Measurements from ENCODE around the gene DENND5A. TPM values are rescaled to one million over a fixed set of nuclear protein-coding genes. Genes with fewer than 3 reads are reported as not detected.
"Not testable (repeated sequence)": the region's sequence is repeated elsewhere in the genome, so short reads cannot be mapped to it uniquely, and the experiment has no call there.

The DENND5A gene
- total RNA-seq, 1 donor from 2014 or later = 54.0 TPM

DNA sequence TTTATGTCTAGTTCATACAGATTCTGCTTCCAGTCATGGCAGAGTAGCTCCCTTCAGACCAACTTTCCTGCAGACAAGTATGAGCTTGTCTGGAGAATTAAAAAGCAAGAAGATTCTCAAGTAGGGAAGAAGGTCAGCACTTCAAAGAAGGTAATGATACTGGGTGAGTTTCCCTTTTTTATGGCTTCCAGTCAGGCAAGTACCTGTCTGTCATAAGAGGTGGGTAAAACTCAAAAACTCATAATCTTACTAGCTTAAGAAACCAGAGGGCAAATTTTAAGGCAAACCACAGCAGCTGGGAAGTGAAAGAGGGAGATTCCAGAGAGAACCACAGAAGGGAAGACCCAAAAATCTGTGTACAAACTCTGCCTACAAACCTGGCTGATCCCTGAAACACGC, 54.2 kb downstream of the DENND5A start:
- DNase-seq (ENCODE audit: low spot score) = no peak

DNA sequence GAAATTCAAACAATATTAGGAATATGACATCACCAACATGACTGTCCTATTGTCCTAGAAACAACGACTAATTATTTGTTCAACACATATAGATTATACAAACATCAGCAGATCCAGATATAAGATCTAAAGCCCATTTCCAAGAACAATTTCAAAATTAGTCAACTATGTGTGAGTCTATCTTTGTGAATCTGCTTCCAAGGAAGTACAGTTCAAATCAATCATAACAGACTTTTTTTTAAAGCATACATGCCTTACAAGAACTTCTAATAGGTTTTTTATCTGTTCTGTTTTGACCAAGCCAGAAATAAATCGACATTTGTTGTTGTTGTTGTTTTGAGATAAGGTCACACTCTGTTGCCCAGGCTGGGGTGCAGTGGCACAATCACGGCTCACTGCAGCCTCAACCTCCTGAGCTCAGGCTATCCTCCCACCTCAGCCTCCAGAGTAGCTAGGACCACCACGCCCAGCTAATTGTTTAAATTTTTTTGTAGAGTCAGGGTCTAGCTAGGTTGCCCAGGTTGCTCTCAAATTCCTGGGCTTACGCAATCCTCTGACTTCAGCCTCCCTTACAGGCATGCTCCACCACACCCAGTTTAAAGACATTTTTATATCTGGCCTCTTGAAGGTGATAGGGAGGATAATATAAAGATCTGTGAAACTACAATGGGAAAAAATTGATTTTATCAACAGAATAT, 54.8 kb downstream of the DENND5A start:
- DNase-seq (ENCODE audit: low spot score) = no peak

DNA sequence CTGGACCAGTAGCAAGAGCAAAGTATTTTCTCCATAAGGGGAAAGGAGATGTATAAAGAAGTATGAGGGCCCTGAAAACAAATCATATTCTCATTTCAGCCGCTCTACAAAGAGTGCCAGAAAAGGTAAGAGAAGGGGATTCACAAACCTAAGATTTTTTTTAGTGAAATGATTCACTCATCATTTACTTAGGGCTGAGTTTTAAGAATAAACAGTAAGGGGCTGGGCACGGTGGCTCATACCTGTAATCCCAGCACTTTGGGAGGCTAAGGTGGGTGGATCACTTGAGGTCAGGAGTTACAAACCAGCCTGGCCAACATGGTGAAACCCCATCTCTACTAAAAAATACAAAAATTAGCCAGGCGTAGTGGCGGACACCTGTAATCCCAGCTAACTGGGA, 55.5 kb downstream of the DENND5A start:
- DNase-seq (ENCODE audit: low spot score) = not testable (repeated sequence)

DNA sequence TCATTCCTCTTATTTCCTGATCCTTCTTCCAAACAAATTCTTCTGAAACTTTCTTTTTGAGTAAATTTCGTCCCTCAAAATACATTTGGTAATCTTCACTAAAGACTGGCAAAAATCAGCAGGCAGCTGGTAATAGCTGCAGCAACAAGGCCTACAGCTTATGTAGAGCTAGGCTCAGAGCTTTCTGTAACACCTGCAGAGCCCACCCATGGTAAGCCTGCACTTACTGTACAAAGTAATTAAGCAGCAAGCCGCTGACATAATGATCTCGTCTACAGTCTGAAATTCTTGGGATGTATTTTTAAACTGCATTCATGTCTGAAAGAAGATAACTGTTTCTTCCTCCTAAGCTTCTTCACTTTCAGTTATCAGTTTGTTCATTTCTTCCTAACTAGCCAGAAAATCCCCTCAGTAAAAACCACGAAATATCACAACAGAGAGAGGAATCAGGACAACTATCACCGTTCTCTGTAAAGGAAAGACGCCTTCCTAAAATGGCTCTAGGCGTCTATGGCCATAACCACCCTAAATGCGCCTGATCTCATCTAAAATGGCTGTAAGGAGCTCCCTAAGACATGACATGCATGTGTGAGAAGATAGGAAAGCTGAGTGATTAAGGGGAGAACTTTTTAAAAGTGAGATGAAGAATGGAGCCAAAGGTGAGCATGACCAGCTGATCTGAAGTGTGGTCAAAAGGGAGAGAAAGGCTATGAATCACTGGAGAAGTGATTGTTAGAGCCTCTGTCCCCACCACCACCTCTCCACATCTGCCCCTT, 56.2 kb downstream of the DENND5A start:
- no peak for DNase-seq (ENCODE audit: low spot score)

DNA sequence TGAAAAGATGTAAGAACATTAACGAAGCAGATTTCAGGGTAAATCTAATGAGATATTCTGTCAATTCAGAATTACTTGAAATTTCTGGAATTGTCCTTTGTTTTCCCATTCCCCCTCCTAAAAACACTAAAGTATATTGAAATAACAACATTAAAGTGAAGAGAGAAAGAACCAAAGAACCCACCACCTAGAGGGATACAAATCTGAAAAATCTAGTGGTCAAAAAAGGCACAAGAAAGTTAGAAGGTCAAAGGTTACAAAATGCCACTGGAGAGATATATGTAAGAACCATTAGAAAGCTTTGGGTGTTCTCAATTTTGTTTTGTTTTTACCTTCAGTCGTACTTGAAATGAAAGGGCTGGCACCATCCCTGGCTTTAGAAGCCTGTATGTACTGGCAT, 57.9 kb downstream of the DENND5A start:
- no peak for DNase-seq (ENCODE audit: low spot score)

DNA sequence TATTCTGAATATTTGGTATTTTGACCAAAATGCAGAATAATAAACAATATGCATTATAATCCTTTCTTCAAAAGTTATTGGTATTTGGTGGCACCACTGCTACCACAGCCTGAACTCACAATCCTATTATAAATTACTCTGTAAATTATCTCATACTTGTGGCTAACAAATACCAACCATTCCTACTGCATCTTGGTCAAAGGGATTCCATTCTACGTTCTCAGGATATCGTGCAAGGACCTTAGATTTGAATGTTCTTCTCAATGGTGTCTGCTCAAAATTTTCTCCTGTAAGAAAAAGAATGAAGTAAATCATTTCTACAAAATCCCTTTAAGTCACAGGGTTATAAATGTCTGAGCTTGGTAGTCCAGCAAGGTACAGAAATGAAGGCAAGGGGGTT, 58.7 kb downstream of the DENND5A start:
- DNase-seq (ENCODE audit: low spot score) = no peak

DNA sequence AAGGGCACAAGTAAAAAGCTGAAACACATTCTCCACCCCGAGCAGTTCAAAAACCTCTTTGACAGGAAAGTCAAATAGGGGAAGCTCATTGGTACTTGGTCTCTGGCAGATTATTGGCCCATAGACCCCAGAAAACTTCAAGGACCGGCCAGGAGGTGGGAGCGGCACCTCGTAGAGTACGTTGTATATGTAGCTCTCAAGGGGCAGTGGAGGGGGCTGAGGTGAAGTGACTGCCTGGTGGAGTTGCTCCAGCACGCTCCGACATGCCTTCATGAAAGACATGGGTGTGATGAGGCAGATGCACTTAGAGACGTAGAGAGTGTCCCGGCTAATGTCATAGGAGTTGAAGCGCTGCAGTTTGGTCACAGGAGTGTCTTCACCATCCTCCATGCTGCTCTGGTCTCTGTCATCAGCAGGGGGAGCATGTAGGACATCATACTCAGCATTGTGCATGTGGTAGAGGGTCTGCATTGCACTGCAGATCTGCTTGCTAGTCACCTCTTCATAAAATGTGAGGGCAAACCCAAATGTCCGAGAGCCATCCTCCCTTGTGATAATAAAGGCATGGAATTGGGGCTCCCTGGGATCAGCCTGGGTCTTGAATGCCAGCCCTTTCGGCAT, 61.3 kb downstream of the DENND5A start:
- no peak for DNase-seq (ENCODE audit: low spot score)

DNA sequence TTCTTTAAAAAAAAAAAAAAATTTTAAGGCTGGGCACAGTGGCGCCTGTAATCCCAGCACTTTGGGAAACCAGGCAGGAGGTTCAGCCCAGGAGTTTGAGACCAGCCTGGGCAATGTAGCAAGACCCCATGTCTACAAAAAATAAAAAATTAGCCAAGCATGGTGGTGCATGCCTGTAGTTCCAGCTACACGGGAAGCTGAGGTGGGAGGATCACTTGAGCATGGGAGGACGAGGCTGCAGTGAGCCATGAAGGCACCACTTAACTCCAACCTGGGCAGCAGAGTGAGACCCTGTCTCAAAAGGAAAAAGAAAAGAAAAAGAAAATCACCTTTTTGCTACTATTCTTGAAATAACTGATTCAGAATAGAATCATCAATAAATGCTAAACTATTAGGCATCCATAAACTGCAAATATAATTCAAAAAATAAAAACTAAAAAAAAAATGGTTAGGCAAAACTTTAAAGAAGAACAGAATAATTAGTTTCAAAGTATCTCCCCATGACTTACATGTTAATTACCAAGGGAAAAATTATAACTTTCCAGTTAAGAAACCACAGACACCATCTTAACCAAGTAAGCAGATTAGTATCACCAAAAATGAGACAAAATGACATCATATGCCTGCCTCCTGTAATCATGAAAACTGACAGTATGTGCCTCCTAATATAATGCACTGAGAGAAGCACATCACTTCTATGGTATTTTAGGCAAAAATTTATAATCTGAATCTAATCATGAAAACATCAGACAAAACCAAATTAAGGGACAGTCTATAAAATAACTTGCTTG, 63.6 kb downstream of the DENND5A start:
- no peak for DNase-seq (ENCODE audit: low spot score)

DNA sequence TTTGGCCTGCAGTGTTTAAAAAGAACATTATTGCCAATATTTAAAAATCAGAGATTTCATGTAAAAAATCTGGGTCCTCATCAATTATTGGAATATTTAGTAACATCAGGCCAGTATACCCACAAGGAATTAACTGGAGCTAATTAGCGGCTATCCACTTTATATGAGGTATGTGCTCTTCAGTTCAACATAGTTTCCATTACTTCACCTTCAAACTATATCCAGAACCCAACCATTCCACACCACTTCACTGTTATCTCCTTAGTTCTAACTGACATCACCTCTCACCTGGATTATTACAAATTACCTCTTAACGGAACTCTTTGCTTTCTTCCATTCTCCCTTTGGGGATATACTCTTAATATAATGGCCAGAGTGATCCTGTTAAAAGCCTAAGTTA, 64.7 kb downstream of the DENND5A start:
- no peak for DNase-seq (ENCODE audit: low spot score)

DNA sequence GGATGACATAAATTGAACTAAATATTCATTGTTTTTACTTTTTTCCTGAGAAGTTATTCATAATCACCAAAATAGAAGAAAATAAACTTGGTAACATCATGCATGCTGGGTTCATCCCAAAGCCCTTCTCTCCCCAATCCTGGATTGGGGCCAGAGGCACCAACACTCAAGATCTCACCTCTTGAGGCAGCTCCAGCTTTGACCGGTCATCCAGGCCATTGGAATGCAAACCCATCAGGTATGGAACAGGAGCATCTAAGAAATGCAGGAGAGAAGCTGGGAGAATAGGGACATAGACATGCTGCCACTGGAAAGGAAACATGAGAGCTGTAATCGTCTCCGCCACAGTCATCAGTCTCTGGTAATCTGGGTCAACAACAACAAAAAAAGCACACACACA, 71.8 kb downstream of the DENND5A start:
- no peak for DNase-seq (ENCODE audit: low spot score)

DNA sequence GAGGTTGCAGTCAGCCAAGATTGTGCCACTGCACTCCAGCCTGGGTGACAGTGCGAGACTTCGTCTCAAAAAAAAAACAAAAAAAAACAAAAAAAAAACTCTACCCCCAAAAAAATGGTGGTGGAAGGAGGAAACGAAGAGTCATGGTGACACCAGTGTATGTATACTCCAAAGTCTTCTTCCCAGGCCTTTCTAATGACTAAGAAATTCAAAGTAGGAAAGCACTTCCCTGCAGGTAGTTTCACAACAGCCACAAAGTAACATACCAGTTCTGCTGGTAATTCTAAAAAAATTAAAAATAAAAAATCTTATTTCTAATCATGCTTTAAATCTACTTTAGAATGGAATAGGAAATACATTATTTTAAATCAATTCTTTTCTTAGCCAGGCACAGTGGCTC, 72.6 kb downstream of the DENND5A start:
- no peak for DNase-seq (ENCODE audit: low spot score)

DNA sequence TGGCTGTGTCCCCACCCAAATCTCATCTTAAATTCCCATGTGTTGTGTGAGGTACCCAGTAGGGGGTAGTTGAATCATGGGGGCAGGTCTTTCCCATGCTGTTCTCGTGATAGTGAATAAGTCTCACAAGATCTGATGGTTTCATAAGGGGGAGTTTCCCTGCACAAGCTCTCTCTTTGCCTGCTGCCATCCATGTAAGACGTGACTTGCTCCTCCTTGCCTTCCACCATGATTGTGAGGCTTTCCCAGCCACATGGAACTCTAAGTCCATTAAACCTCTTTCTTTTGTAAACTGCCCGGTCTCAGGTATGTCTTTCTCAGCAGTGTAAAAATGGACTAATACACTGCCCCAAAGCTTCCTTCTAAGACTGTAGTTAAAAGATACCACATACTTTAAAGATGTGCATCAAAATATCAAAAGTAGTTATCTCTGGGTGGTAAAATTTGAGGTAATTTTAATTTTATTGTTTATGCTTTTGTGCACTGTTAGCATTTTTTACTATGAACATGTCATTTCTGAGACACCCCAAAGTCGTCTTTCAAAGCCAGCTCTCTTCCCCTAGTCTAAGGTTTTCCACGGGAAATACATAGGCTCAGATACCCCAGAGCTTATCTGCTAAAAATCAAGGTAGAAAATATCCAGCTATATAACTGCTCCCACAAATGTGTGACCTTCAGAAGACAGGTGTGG, 74.7 kb downstream of the DENND5A start:
- DNase-seq (ENCODE audit: low spot score) = not testable (repeated sequence)

DNA sequence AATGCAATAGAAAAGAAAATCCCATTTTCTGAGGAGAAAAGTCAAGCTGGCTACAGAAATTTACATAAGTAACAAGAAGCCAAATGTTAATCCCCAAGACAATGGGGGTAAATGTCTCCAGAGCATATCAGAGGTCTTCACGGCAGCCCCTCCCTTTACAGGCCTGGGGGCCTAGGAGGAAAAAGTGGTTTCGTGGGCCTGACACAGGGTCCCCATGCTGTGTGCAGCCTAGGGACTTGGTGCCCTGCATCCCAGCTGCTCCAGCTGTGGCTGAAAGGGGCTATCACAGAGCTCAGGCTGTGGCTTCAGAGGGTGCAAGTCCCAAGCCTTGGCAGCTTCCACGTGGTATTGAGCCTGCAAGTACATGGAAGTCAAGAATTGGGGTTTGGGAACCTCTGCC, 76.3 kb downstream of the DENND5A start:
- DNase-seq (ENCODE audit: low spot score) = not testable (repeated sequence)

DNA sequence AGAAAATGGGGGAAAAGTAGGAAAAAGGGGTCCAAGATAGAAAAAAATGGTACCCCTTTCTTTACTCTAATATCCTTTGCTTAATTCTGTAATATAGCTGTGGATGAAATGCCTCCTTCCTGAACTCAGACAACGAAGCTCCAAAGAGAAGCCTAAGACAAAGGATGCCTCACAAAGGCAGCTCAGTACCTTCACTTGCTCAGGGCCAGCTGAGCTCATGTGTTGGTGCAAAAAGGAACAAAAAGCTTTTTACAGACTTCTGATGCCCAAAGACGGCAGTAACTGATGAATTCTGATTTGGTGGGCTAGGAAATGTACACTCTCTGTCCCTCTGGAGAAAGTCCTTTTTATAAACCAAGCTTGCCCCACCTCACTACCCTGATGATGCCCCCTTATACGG, 77.5 kb downstream of the DENND5A start:
- no peak for DNase-seq (ENCODE audit: low spot score)

DNA sequence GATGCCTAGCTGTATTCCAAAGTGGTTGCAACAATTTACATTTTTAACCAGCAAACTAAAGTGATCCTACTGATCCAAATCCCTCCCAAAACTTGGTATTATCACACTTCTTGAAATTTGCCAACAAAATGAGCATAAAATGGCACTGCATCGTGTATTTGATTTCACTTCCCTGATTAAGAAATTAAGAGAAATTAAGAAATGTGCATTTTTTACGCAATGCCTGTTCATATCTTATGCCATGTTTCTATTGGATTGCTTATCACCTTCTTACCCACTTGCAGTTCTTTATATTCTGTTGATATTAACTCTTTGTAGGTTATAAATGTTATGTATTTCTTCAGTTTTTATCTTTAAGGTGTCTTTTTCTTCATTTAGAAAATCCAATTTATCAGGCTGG, 80.6 kb downstream of the DENND5A start:
- no peak for DNase-seq (ENCODE audit: low spot score)

DNA sequence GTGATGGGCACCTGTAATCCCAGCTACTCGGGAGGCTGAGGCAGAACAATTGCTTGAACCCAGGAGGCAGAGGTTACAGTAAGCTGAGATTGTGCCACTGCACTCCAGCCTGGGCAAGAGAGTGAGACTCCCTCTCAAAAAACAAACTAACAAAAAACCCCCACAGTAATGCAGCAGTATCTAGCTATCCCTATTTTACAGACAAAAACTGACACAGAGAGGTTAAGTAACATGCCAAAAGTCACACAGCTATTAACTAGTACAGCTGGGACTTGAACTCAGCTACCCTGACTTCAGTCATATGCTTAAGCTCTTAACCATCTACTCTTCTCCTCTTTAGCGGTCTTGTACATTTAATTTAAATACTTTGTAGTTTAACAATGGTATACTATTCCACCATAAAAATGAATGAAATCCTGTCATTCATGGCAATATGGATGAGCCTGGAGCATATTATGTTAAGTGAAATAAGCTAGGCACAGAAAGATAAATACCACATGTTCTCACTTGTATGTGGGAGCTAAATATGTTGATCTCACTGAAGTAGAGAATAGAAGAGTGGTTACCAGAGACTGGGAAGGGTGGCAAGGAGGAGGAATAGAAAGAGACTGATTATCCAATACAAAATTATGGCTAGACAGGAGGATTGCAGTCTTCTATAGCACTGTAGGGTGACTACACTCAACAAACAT, 82.8 kb downstream of the DENND5A start:
- DNase-seq (ENCODE audit: low spot score) = no peak

DNA sequence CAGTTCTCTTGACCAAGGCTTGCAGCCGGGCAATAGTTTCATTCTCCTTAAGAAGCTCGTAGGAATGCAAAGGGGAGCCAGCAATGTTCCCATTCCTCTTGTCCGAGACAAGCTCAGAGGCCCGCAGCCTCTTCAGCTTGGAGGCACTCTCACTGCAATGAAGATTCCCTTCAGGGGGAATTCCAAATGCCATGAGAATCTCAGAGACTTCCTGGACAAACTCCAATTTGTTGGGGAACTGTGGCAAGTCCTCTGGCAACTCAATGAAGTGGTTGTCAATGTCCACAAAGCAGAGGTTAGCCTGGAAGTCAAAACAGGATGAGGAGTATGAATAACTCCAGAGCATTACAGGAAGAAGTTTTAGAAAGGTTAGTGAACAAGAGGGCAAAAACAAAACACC, 84.4 kb downstream of the DENND5A start:
- no peak for DNase-seq (ENCODE audit: low spot score)

DNA sequence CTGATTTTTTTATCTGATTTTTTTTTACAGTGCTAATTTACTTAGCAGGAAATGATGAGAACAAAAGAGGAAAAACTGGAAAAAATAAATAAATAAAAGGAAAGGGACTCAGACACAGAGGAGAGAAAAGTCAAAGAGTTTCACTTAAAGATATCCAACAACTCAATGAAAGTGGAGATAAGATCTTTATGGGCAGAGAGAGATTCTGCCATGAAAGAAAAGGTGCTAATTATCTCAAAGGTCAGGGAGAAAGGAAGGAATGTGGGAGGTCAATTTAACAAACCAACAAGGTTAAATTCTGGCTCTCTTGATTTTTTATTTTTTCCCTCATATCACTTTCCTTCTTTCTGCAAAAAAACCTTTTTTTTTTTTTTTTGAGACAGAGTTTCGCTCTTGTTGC, 86.0 kb downstream of the DENND5A start:
- DNase-seq (ENCODE audit: low spot score) = no peak

DNA sequence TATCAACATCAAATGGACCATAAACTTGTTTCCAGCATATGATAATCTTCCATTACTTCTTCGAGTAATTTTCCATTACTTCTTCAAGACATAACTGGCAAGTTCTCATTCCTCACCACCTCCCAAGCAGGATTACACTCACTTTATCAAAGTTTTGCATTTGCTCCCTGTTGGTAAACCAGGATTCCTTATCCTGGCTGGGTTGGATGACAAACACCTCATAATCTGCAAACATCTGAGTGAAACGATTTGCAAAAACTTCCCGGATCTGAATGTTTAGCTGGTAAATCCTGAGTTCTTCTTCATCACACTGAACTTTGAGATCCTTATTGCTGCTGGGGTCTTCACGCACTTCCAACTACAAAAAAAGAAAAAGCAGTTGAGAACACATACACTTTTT, 86.4 kb downstream of the DENND5A start:
- DNase-seq (ENCODE audit: low spot score) = no peak

DNA sequence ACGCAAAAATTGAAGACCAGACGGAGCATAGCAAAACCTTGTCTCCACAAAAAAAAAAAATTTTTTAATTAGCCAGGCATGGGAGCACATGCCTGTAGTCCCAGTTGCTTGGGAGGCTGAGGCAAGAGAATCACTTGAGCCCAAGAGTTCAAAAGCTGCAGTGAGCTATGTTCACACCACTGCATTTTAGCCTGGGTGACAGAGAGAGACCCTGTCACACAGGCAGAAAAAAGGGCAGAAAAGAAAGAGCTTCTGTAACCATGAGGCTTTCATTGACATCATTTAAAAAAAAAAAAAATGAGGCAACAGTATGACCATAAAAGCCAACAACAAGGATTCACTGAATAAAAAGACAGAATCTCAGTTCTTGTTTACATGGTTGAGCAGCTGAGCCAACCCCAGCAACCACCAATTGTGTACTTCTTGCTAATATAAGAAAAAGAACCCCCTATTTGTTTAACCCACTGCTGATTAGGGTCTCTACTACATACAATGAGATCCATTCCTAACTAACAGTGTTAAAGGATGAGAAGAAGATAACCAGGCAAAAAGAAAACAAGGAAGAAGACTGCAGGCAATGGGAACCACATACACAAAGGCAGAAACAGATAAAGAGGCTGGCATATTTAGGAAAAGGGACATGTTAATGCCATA, 87.6 kb downstream of the DENND5A start:
- DNase-seq (ENCODE audit: low spot score) = no peak

DNA sequence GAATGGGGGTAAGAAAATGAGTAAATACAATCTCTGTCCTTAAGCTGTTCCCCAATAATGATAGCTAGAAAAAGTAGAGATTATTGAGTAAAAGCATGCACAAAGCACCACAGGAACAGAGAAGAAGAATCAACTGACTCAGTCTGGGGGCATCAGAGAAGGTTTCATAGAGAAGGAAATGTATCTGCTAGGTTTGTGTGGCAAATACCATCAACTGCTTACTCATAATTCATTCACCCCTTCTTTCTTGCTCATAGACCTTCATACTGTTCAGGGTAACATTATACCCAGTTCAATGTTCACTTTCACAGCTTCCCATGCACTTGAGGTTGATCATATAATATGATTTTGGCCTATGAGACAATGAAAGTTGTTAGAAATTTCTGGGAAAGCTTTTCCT, 88.6 kb downstream of the DENND5A start:
- DNase-seq (ENCODE audit: low spot score) = no peak
